ENCODE measurements around the gene OPTN.

GRCh38 chr10:13054844-13055243, 45.1 kb upstream of the OPTN start:
- TF ChIP-seq, protein P1, sequence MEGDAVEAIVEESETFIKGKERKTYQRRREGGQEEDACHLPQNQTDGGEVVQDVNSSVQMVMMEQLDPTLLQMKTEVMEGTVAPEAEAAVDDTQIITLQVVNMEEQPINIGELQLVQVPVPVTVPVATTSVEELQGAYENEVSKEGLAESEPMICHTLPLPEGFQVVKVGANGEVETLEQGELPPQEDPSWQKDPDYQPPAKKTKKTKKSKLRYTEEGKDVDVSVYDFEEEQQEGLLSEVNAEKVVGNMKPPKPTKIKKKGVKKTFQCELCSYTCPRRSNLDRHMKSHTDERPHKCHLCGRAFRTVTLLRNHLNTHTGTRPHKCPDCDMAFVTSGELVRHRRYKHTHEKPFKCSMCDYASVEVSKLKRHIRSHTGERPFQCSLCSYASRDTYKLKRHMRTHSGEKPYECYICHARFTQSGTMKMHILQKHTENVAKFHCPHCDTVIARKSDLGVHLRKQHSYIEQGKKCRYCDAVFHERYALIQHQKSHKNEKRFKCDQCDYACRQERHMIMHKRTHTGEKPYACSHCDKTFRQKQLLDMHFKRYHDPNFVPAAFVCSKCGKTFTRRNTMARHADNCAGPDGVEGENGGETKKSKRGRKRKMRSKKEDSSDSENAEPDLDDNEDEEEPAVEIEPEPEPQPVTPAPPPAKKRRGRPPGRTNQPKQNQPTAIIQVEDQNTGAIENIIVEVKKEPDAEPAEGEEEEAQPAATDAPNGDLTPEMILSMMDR (IDR thresholded peaks at IDR 0.05): no peak
- TF ChIP-seq POLR2AphosphoS5 (IDR thresholded peaks at IDR 0.05) (no peak), POLR2A (IDR thresholded peaks at IDR 0.05) (no peak)

Measured in upper lobe of left lung (tissue), 4 donors.